Esophagus muscularis mucosa (tissue), 3 donors: Measurements from ENCODE around the gene GRPEL2.

ENCODE experiments used
- POLR2A ChIP-seq: fragments of 450-650 bp; IDR thresholded peaks from one replicate; pipeline ENCODE4 v1.6.1; 2017; ENCODE audit warnings: antibody characterized with exemption, moderate library complexity, mild to moderate bottlenecking, low read depth
- POLR2AphosphoS5 ChIP-seq, 2 donors: sonication (generic); formaldehyde crosslinking; IDR thresholded peaks; one replicate each; pipeline ENCODE4 v1.6.1; 2017; ENCODE audit warnings: antibody characterized with exemption in 2 of 2
- TF ChIP-seq, protein P1 (sequence below), 3 experiments: fragments of 200-600 bp in 2 of 3; fragments of 450-650 bp in 1 of 3; sonication (generic) in 2 of 3; IDR thresholded peaks; one replicate each; pipeline ENCODE4 v1.5.1; 2017 to 2019; ENCODE audit warnings: antibody characterized with exemption in 3 of 3, mild to moderate bottlenecking in 2 of 3, moderate library complexity in 1 of 3

GRCh38 chr5:149375434-149375833 is 30.1 kb downstream of the GRPEL2 start:
- TF ChIP-seq, protein P1, sequence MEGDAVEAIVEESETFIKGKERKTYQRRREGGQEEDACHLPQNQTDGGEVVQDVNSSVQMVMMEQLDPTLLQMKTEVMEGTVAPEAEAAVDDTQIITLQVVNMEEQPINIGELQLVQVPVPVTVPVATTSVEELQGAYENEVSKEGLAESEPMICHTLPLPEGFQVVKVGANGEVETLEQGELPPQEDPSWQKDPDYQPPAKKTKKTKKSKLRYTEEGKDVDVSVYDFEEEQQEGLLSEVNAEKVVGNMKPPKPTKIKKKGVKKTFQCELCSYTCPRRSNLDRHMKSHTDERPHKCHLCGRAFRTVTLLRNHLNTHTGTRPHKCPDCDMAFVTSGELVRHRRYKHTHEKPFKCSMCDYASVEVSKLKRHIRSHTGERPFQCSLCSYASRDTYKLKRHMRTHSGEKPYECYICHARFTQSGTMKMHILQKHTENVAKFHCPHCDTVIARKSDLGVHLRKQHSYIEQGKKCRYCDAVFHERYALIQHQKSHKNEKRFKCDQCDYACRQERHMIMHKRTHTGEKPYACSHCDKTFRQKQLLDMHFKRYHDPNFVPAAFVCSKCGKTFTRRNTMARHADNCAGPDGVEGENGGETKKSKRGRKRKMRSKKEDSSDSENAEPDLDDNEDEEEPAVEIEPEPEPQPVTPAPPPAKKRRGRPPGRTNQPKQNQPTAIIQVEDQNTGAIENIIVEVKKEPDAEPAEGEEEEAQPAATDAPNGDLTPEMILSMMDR (IDR thresholded peaks at IDR 0.05) = no peak
- TF ChIP-seq POLR2AphosphoS5 (IDR thresholded peaks at IDR 0.05) (no peak), POLR2A (no peak)
